CD14-positive monocyte (primary cell): ENCODE measurements around the gene PRPF18. TPM values are rescaled to one million over a fixed set of nuclear protein-coding genes. Genes with fewer than 3 reads are reported as not detected.
A peak's percentile ranks its signal among the peaks of the same experiment; 100 is the strongest.

ENCODE experiments used
- DNase-seq, 3 donors: peaks; one replicate each; pipeline ENCODE4 v3.0.0-alpha.2; 2011 to 2022
- H2AFZ ChIP-seq: 2 replicates; pipeline ENCODE4 v1.6.0; 2012; ENCODE audit warnings: mild to moderate bottlenecking, low read depth, low read length, inconsistent platforms; ENCODE audit not compliant: insufficient read depth, poor library complexity, severe bottlenecking
- H3K27ac ChIP-seq, 2 donors: 1 replicate in 1 of 2; 2 replicates in 1 of 2; pipeline ENCODE4 v1.5.1; 2012 to 2013; ENCODE audit warnings: low read length in 2 of 2, control low read depth in 1 of 2, inconsistent platforms in 1 of 2, low read depth in 1 of 2, mild to moderate bottlenecking in 1 of 2
- H3K27me3 ChIP-seq, 2 donors: one replicate each; pipeline versions ENCODE4 v1.6.0 to v1.6.1; 2011 to 2013; ENCODE audit warnings: low read length in 2 of 2; ENCODE audit not compliant: control insufficient read depth in 2 of 2, insufficient read depth in 2 of 2
- H3K36me3 ChIP-seq, 2 donors: replicated peaks in 1 of 2; 1 replicate in 1 of 2; 2 replicates in 1 of 2; pipeline versions ENCODE4 v1.5.1 to v1.6.1; 2012 to 2013; ENCODE audit warnings: low read length in 2 of 2, control low read depth in 1 of 2, inconsistent platforms in 1 of 2, mild to moderate bottlenecking in 1 of 2; ENCODE audit not compliant: insufficient read depth in 2 of 2, control insufficient read depth in 1 of 2
- H3K4me1 ChIP-seq, 2 donors: 1 replicate in 1 of 2; 2 replicates in 1 of 2; pipeline versions ENCODE4 v1.5.1 to v1.6.1; 2012 to 2013; ENCODE audit warnings: low read length in 2 of 2, control low read depth in 1 of 2, inconsistent platforms in 1 of 2, mild to moderate bottlenecking in 1 of 2, moderate library complexity in 1 of 2; ENCODE audit not compliant: insufficient read depth in 2 of 2, control insufficient read depth in 1 of 2
- H3K4me2 ChIP-seq: replicated peaks from 2 replicates; pipeline ENCODE3; 2012; ENCODE audit warnings: low read length, moderate library complexity, mild to moderate bottlenecking; ENCODE audit not compliant: poor library complexity, severe bottlenecking; ENCODE audit errors: extremely low read depth
- H3K4me3 ChIP-seq, 3 experiments: fragments of 200-600 bp in 1 of 3; sonication (generic) in 1 of 3; replicated peaks in 1 of 3; 1 replicate in 2 of 3; 2 replicates in 1 of 3; pipeline ENCODE4 v1.5.1; 2011 to 2013; ENCODE audit warnings: low read length in 3 of 3, mild to moderate bottlenecking in 3 of 3, control low read depth in 2 of 3, low read depth in 2 of 3, inconsistent platforms in 1 of 3, moderate library complexity in 1 of 3
- H3K79me2 ChIP-seq: 2 replicates; pipeline ENCODE4 v1.6.0; 2012; ENCODE audit warnings: mild to moderate bottlenecking, control low read depth, inconsistent platforms, low read length, moderate library complexity; ENCODE audit not compliant: insufficient read depth
- H3K9ac ChIP-seq: 2 replicates; pipeline ENCODE4 v1.6.0; 2017; ENCODE audit warnings: low read length, mild to moderate bottlenecking; ENCODE audit not compliant: insufficient read depth, poor library complexity, severe bottlenecking
- H3K9me3 ChIP-seq, 2 donors: replicated peaks in 1 of 2; 1 replicate in 1 of 2; 2 replicates in 1 of 2; pipeline versions ENCODE4 v1.5.1 to v1.6.1; 2012 to 2013; ENCODE audit warnings: low read length in 2 of 2, control low read depth in 1 of 2; ENCODE audit not compliant: control insufficient read depth in 1 of 2, insufficient read depth in 1 of 2
- H4K20me1 ChIP-seq: 2 replicates; pipeline ENCODE4 v1.6.0; 2012; ENCODE audit warnings: mild to moderate bottlenecking, low read length, control low read depth, moderate library complexity; ENCODE audit not compliant: insufficient read depth
- H3K27ac Mint-ChIP-seq, 7 donors: one replicate each; pipeline ENCODE4 v1.8.0; 2020; ENCODE audit warnings: mild to moderate bottlenecking in 7 of 7, mixed read lengths in 7 of 7, moderate library complexity in 6 of 7, inconsistent platforms in 2 of 7
- H3K27me3 Mint-ChIP-seq, 3 donors: one replicate each; pipeline ENCODE4 v1.8.0; 2021 to 2022; ENCODE audit warnings: low read depth in 3 of 3, mild to moderate bottlenecking in 3 of 3, mixed read lengths in 3 of 3, moderate library complexity in 3 of 3, inconsistent platforms in 1 of 3
- H3K36me3 Mint-ChIP-seq, 2 donors: one replicate each; pipeline ENCODE4 v1.8.0; 2020; ENCODE audit warnings: mixed read lengths in 2 of 2, inconsistent platforms in 1 of 2, mild to moderate bottlenecking in 1 of 2
- H3K4me1 Mint-ChIP-seq: one replicate; pipeline ENCODE4 v1.8.0; 2020; ENCODE audit warnings: mild to moderate bottlenecking, mixed read lengths
- H3K4me3 Mint-ChIP-seq, 2 donors: one replicate each; pipeline ENCODE4 v1.8.0; 2020; ENCODE audit warnings: mild to moderate bottlenecking in 2 of 2, mixed read lengths in 2 of 2, moderate library complexity in 1 of 2
- H3K9me3 Mint-ChIP-seq, 7 donors: one replicate each; pipeline ENCODE4 v1.8.0; 2020 to 2022; ENCODE audit warnings: mixed read lengths in 7 of 7, mild to moderate bottlenecking in 6 of 7, moderate library complexity in 6 of 7, inconsistent platforms in 2 of 7
- CTCF ChIP-seq: fragments of 200-600 bp; IDR thresholded peaks from one replicate; pipeline ENCODE4 v1.8.0; 2022; ENCODE audit warnings: antibody characterized with exemption, mild to moderate bottlenecking
- WGBS: methylation state at CpG from one replicate; pipeline ENCODE4 v1.1.5; 2013; ENCODE audit warnings: missing lambda C conversion rate; ENCODE audit not compliant: insufficient coverage; 5-methylcytosine and 5-hydroxymethylcytosine counted together
- intact Hi-C, 2 donors: fragments of 100-400 bp; cut with micrococcal nuclease; formaldehyde crosslinking; loops; one replicate each; pipeline versions ENCODE4 v1.15.0 to v1.15.1; 2023
- polyA plus RNA-seq, 3 donors: library from polyadenylated mRNA; depleted of rRNA in 1 of 3; unstranded in 2 of 3; stranded (reverse) in 1 of 3; fragments of 300-500 nt in 2 of 3; fragments of >200 nt in 1 of 3; fragmentation: Illumina TruSeq in 2 of 3; gene quantifications; 1 replicate in 2 of 3; 2 replicates in 1 of 3; pipeline ENCODE4 v1.2.3, GENCODE V29; 2012 to 2021

PRPF18 gene
- polyA plus RNA-seq, 3 donors, result 13.8 to 31.4 (median 26.8) TPM

- no peak overlapping the region for H3K4me3 Mint-ChIP-seq
- peaks cover 0 to 2% (median 0%) of the 10 kb centered on the region in 3 donors for H3K27me3 Mint-ChIP-seq
- H3K27ac Mint-ChIP-seq, result no peak overlapping the region
- H3K79me2 ChIP-seq, result no peaks in the 10 kb centered on the region
- H3K4me3 ChIP-seq, result no peak overlapping the region
- H3K4me2 ChIP-seq, result no peak overlapping the region
- no peak overlapping the region for H3K9ac ChIP-seq
- peaks cover 52 to 90% of the 10 kb centered on the region in 2 donors for H3K36me3 ChIP-seq
- peaks cover 64 to 65% of the 10 kb centered on the region in 2 donors for H3K36me3 Mint-ChIP-seq
- H3K9me3 ChIP-seq, result no peaks in the 10 kb centered on the region
- no peaks in the 10 kb centered on the region for H4K20me1 ChIP-seq
- no peaks in the 10 kb centered on the region for H3K27me3 ChIP-seq
- H3K4me1 Mint-ChIP-seq, result no peaks in the 10 kb centered on the region
- WGBS, result 83% methylated on average over 1 of the region's 2 CpGs
- no peaks in the 10 kb centered on the region for H3K4me1 ChIP-seq
- H3K27ac ChIP-seq, result no peak overlapping the region
- TF ChIP-seq CTCF, result no peak
- H2AFZ ChIP-seq, result no peak overlapping the region
- no peaks in the 10 kb centered on the region for H3K9me3 Mint-ChIP-seq
- no peak for DNase-seq
- intact Hi-C loops, result no loop called here
Observed at GRCh38 chr10:13621931-13622330, 35.2 kb downstream of the PRPF18 start.

- no peaks in the 10 kb centered on the region for H3K9me3 Mint-ChIP-seq
- intact Hi-C loops, result no loop called here
- no peaks in the 10 kb centered on the region for H3K9me3 ChIP-seq
- peaks cover 35 to 89% of the 10 kb centered on the region in 2 donors for H3K36me3 ChIP-seq
- H2AFZ ChIP-seq, result no peak overlapping the region
- WGBS, result no CpG with 5 or more reads among the region's 1 CpG
- no peaks in the 10 kb centered on the region for H3K27me3 ChIP-seq
- peak overlapping the region in 1 of 7 donors; percentile 49 for H3K27ac Mint-ChIP-seq
- no peak for DNase-seq
- no peaks in the 10 kb centered on the region for H3K4me1 Mint-ChIP-seq
- no peaks in the 10 kb centered on the region for H3K27me3 Mint-ChIP-seq
- H3K79me2 ChIP-seq, result no peaks in the 10 kb centered on the region
- H3K4me2 ChIP-seq, result no peak overlapping the region
- H3K9ac ChIP-seq, result no peak overlapping the region
- H3K4me3 ChIP-seq, result no peak overlapping the region
- H3K36me3 Mint-ChIP-seq, result peaks cover 50 to 51% of the 10 kb centered on the region in 2 donors
- no peak overlapping the region for H3K27ac ChIP-seq
- no peaks in the 10 kb centered on the region for H4K20me1 ChIP-seq
- TF ChIP-seq CTCF, result no peak
- no peak overlapping the region for H3K4me3 Mint-ChIP-seq
- no peaks in the 10 kb centered on the region for H3K4me1 ChIP-seq
Observed at GRCh38 chr10:13624630-13625029, 37.9 kb downstream of the PRPF18 start.
